Small intestine (tissue), 7 donors: ENCODE data around the gene STUB1. TPM values are rescaled to one million over a fixed set of nuclear protein-coding genes. Genes with fewer than 3 reads are reported as not detected.
"Not testable (repeated sequence)": the region's sequence is repeated elsewhere in the genome, so short reads cannot be mapped to it uniquely, and the experiment has no call there.

ENCODE experiments used
- DNase-seq, 2 donors: peaks; one replicate each; pipeline versions ENCODE4 v3.0.0 to v3.0.0-alpha.2; 2013
- FAIRE-seq: peaks from 2 replicates; lab custom pipeline; 2012; peaks lifted over from hg19 to GRCh38; lab: Jason Lieb, UNC
- H3K27ac ChIP-seq, 3 donors: one replicate each; pipeline ENCODE4 v1.5.1; 2013; ENCODE audit warnings: low read length in 2 of 3, mild to moderate bottlenecking in 2 of 3, control low read depth in 1 of 3, inconsistent platforms in 1 of 3, low read depth in 1 of 3, moderate library complexity in 1 of 3
- H3K27me3 ChIP-seq, 3 donors: one replicate each; pipeline ENCODE4 v1.6.1; 2013; ENCODE audit warnings: low read length in 3 of 3, inconsistent platforms in 1 of 3; ENCODE audit not compliant: control insufficient read depth in 3 of 3, insufficient read depth in 3 of 3
- H3K36me3 ChIP-seq, 3 donors: one replicate each; pipeline ENCODE4 v1.6.1; 2013; ENCODE audit warnings: low read length in 3 of 3, inconsistent platforms in 1 of 3, low read depth in 1 of 3, mild to moderate bottlenecking in 1 of 3, moderate library complexity in 1 of 3; ENCODE audit not compliant: control insufficient read depth in 3 of 3, insufficient read depth in 2 of 3
- H3K4me1 ChIP-seq, 3 donors: one replicate each; pipeline ENCODE4 v1.6.1; 2013; ENCODE audit warnings: low read length in 2 of 3, inconsistent platforms in 1 of 3, low read depth in 1 of 3, mild to moderate bottlenecking in 1 of 3, moderate library complexity in 1 of 3; ENCODE audit not compliant: control insufficient read depth in 3 of 3, insufficient read depth in 2 of 3
- H3K4me3 ChIP-seq, 3 donors: one replicate each; pipeline ENCODE4 v1.5.1; 2013; ENCODE audit warnings: low read length in 3 of 3, control low read depth in 1 of 3, inconsistent platforms in 1 of 3, low read depth in 1 of 3, mild to moderate bottlenecking in 1 of 3, moderate library complexity in 1 of 3
- H3K9me3 ChIP-seq, 2 donors: one replicate each; pipeline ENCODE4 v1.6.1; 2013; ENCODE audit warnings: low read depth in 1 of 2, low read length in 1 of 2; ENCODE audit not compliant: control insufficient read depth in 2 of 2, insufficient read depth in 1 of 2
- WGBS, 3 donors: extraction: QIAGEN DNeasy Blood & Tissue Kit; methylation state at CpG; one replicate each; pipeline ENCODE4 v1.1.7; 2013; 5-methylcytosine and 5-hydroxymethylcytosine counted together
- polyA plus RNA-seq, 4 donors: library from polyadenylated mRNA; stranded (reverse) in 3 of 4; unstranded in 1 of 4; fragments of 200-250 nt in 3 of 4; fragments of 120-200 nt in 1 of 4; gene quantifications; one replicate each; pipeline versions ENCODE4 v1.2.1 to v1.2.3, GENCODE V29; 2013
- donor health status: healthy with polysubstance abuse.
- donor health status: control.
- donor health status: control.
- donor health status: Bipolar disorder and iron deficiency.
- donor health status: healthy.

STUB1 gene
- polyA plus RNA-seq, 4 donors = 66.2 to 122 (median 118) TPM

- peak overlapping the region in 1 of 3 donors; percentile 67 for H3K27ac ChIP-seq
- no peak overlapping the region for H3K4me3 ChIP-seq
- 65 to 75% (median 70%) methylated on average over 12 of the region's 12 CpGs for WGBS, 3 donors
Measured at GRCh38 chr16:711084-711483, 30.9 kb downstream of the STUB1 start.

GRCh38 chr16:711548-712320 lies 31.5 kb downstream of the STUB1 start:
- WGBS, 3 donors = 6 to 12% (median 11%) methylated on average over 24 to 25 of the region's 25 CpGs
- Histone ChIP-seq H3K4me1 (peaks cover 0 to 21% (median 3%) of the 10 kb centered on the region in 3 donors), H3K27ac (no peak overlapping the region), H3K4me3 (no peak overlapping the region), H3K36me3 (no peaks in the 10 kb centered on the region), H3K27me3 (peaks cover 11 to 69% (median 32%) of the 10 kb centered on the region in 3 donors), H3K9me3 (no peaks in the 10 kb centered on the region)
- DNase-seq (peak; percentile 61 to 78), FAIRE-seq (no peak)

More at GRCh38 chr16:711084-711483, 30.9 kb downstream of the STUB1 start:
- H3K9me3 ChIP-seq = no peaks in the 10 kb centered on the region
- FAIRE-seq (no peak), DNase-seq (no peak)
- H3K4me1 ChIP-seq = peaks cover 0 to 17% (median 3%) of the 10 kb centered on the region in 3 donors
- H3K36me3 ChIP-seq = no peaks in the 10 kb centered on the region
- peaks cover 14 to 69% (median 38%) of the 10 kb centered on the region in 3 donors for H3K27me3 ChIP-seq

- not testable (repeated sequence) for H3K9me3 ChIP-seq, DNase-seq, H3K4me3 ChIP-seq, H3K27ac ChIP-seq, H3K36me3 ChIP-seq, FAIRE-seq
- 28 to 53% (median 35%) methylated on average over 12 to 13 of the region's 13 CpGs for WGBS, 3 donors
- Histone ChIP-seq H3K27me3 (peaks cover 5 to 66% (median 24%) of the 10 kb centered on the region in 3 donors), H3K4me1 (peaks cover 0 to 21% (median 3%) of the 10 kb centered on the region in 3 donors)
Measured at GRCh38 chr16:712740-713250, 32.6 kb downstream of the STUB1 start.

GRCh38 chr16:714079-714478 lies 33.9 kb downstream of the STUB1 start:
- Histone ChIP-seq H3K27me3 (peaks cover 5 to 53% (median 15%) of the 10 kb centered on the region in 3 donors), H3K36me3 (no peaks in the 10 kb centered on the region), H3K4me1 (peaks cover 3 to 30% (median 3%) of the 10 kb centered on the region in 3 donors)

GRCh38 chr16:714558-715476 lies 34.6 kb downstream of the STUB1 start, which contains the start of gene METRN:
Gene METRN (plus strand): TSS chr16:715118. CDS start chr16:715290, 172 bp downstream.
- Histone ChIP-seq H3K27ac (no peak within 1 kb of the TSS), H3K4me3 (peak within 1 kb of the TSS; percentile 13 to 61 (median 51))
- no peak for FAIRE-seq

More at GRCh38 chr16:714079-714478, 33.9 kb downstream of the STUB1 start:
- no peaks in the 10 kb centered on the region for H3K9me3 ChIP-seq
- no peak overlapping the region for H3K4me3 ChIP-seq
- DNase-seq (no peak), FAIRE-seq (no peak)
- no peak overlapping the region for H3K27ac ChIP-seq
- WGBS, 3 donors = 61 to 69% (median 63%) methylated on average over 10 to 11 of the region's 11 CpGs

GRCh38 chr16:715477-716199 lies 35.4 kb downstream of the STUB1 start:
- Histone ChIP-seq H3K27me3 (peaks cover 2 to 37% (median 3%) of the 10 kb centered on the region in 3 donors), H3K4me3 (peak overlapping the region; percentile 13 to 61 (median 51)), H3K27ac (no peak overlapping the region), H3K9me3 (no peaks in the 10 kb centered on the region), H3K36me3 (no peaks in the 10 kb centered on the region), H3K4me1 (peaks cover 9 to 43% (median 12%) of the 10 kb centered on the region in 3 donors)
- no peak for FAIRE-seq
- no peak for DNase-seq
- 1 to 3% (median 2%) methylated on average over 31 to 74 of the region's 74 CpGs for WGBS, 3 donors

More at GRCh38 chr16:714558-715476, 34.6 kb downstream of the STUB1 start, which contains the start of gene METRN:
- Histone ChIP-seq H3K27me3 (peaks cover 4 to 45% (median 10%) of the 10 kb centered on the region in 3 donors), H3K9me3 (no peaks in the 10 kb centered on the region), H3K4me1 (peaks cover 4 to 36% (median 6%) of the 10 kb centered on the region in 3 donors), H3K36me3 (no peaks in the 10 kb centered on the region)
- WGBS, 3 donors = 5 to 9% (median 7%) methylated on average over 53 to 108 of the region's 108 CpGs
- peak; percentile 81 to 93 for DNase-seq

- peaks cover 0 to 32% (median 3%) of the 10 kb centered on the region in 3 donors for H3K27me3 ChIP-seq
- FAIRE-seq = no peak
- H3K4me1 ChIP-seq = peaks cover 9 to 39% (median 12%) of the 10 kb centered on the region in 3 donors
- WGBS, 3 donors = 10 to 21% (median 19%) methylated on average over 8 to 12 of the region's 12 CpGs
- no peak for DNase-seq
- no peaks in the 10 kb centered on the region for H3K36me3 ChIP-seq
- no peak overlapping the region for H3K27ac ChIP-seq
- H3K4me3 ChIP-seq = peak overlapping the region in 1 of 3 donors; percentile 13
- no peaks in the 10 kb centered on the region for H3K9me3 ChIP-seq
Measured at GRCh38 chr16:716200-716568, 36.0 kb downstream of the STUB1 start.
